GM19324 (cell line): ENCODE measurements around the gene FCHSD2.
"Not testable (repeated sequence)": the region's sequence is repeated elsewhere in the genome, so short reads cannot be mapped to it uniquely, and the experiment has no call there.

ENCODE experiments used
- ATAC-seq: cut with Tn5 transposase; IDR thresholded peaks from one replicate; pipeline ENCODE4 v1.9.1; 2021; ENCODE audit warnings: mild to moderate bottlenecking, moderate library complexity; ENCODE audit not compliant: unreplicated experiment, low FRiP score

Gene FCHSD2

DNA sequence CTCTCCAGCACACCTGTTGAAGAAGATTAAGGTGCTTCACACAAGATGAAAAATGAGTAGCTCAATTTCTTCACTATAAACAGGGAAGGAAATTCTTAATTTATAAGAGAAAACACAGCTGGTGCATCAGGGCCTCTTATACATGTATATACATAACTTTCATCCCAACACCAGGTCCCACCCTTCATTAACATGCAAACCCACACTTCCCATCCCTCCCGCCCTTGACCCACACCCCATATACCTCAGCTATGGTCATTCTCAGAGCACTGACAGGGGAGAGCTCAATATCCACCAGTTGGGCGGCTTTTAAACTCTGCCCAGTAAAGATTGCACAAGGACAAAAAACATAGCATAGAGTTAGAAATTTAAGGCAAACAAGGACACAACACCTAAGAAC is 242.1 kb downstream of the FCHSD2 start:
- ATAC-seq, result no peak

DNA sequence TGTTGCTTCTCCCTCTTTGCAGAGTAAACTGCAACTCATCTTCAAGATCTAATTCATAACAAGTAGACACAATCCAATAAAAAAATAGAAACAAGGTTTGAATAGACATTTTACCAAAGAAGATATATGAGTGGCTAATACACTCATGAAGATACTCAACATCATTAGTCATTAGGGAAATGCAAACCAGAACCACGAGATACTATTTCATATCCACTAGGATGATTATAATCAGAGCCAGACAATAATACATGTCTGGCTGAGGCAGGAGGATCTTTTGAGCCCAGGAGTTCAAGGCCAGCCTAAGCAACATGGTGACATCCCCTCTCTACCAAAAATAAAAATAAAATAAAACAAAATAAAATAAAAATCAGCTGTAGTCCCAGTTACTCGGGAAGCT is 242.9 kb downstream of the FCHSD2 start:
- ATAC-seq, result no peak

DNA sequence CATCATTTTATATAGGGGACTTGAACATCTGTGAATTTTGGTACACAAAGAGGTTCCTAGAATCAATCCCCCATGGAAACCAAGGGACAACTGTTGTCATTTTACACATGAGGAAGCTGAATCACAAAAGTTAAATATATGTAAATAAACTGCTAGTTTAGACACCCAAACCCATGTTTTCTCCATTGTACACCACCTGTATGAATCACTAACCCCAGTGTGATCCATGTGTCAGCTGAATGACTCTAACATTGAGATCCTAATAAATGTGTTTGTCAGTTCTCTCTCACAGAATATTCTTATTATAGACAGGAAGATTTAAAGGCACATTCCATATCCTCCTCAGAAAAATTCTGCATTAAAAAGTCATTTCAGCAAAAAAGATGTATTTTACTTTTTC is 244.6 kb downstream of the FCHSD2 start:
- no peak for ATAC-seq

DNA sequence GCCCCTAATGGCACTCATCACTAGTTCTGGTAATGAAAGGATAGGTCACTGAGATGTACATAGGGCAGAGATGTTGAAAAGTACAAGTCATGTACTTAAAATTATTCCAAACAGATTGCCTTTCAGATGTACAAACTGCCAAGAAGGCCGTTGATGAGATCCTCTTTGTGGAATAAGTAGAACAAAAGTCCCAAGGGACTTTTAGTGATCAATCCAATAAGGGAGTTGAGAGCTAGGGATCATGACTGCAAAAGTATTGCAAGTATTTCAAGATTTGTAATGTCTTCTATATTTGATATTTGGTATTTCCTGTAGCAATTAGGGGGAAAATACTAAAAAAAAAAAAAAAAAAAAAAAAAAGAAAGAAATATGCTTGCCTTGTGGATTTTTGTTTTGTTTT is 245.7 kb downstream of the FCHSD2 start:
- ATAC-seq, result no peak

DNA sequence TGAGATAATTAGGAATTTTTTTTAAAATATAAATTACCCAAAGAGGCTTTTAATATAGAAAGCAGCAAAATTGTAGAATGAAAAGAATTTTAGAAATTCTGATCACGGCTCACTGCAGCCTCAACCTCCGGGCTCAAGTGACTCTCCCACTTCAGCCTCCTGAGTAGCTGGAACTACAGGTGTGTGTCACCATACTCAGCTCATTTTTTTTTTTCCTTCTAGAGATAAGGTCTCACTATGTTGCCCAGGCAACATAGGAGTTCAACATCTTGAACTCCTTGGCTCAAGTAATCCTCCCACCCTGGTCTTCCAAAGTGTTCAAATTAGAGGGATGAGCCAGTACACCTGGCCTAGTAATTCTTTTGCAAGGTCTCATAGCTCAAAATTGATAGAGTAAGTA is 251.2 kb downstream of the FCHSD2 start:
- ATAC-seq, result no peak

DNA sequence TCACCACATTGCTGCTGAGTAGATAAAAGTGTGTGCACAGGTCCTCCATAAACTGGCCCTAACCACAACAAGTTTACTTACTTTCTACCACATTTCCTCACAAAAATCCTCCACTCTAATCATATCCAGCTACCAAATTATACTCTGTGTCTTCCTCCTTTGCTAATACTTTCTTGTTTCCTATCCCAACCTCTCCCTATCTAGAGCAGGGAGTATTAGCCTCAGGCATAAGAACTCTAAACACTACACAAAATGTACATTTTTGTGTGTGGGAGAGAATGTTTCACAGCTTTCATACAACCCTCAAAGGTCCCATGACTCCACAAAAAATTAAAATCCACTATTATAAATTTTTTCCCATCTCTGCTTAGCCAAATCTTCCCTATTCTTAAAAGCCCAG is 255.5 kb downstream of the FCHSD2 start:
- no peak for ATAC-seq

DNA sequence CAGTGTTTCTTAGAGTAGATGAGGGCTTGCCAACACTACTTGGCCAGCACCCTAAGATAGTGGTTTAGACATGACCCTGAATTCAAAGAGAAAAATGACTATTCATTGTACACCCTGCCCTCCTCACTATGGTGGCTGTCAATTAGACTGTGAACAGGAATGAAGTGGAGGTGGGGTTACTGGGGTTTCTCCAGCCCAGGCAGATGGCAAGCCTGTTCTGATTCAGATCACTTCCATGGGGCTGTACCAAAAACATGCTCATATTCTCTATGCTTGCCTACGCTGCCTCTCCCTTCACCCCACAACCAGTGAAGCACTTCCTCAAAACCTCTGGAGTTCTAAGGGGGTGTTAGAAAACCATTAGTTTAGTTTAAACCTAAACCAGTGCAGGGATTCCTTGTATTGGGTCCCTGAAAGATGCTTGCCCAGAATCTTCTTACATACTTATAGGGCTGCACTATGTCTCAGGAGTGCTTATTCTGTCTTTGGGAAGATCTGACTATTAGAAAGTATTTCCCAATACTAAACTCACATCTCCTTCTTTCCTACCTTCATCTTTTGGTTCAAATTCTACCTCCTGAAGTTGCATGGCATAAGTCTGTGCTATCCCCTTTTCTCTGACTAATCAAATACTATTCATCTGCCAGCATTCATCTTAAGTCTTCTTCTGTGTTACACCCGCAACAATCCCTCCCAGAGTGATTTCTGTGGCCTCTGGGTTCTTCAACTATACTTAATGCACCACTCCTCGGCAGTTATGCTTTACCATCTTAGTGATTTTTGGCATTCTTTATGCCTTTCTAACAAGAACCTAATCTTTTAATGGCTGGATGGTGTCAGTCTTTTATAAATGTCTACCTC is 256.1 kb downstream of the FCHSD2 start:
- ATAC-seq, result no peak

DNA sequence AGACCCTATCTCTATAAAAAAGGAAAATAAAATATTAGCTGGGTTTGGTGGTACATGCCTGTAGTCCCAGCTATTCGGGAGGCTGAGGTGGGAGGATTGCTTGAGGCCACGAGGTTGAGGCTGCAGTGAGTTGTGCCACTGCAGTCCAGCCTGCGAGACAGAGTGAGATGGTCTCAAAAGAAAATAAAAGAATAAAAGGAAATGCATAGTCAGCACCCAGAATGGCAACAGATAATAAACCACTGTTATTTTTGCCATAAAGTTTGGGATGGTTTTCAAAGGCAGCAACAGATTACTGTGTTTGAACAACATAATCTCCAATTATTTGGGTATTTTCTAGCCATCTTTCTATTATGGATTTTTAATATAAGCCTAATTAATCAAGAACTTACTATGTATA is 266.0 kb downstream of the FCHSD2 start:
- ATAC-seq, result no peak

DNA sequence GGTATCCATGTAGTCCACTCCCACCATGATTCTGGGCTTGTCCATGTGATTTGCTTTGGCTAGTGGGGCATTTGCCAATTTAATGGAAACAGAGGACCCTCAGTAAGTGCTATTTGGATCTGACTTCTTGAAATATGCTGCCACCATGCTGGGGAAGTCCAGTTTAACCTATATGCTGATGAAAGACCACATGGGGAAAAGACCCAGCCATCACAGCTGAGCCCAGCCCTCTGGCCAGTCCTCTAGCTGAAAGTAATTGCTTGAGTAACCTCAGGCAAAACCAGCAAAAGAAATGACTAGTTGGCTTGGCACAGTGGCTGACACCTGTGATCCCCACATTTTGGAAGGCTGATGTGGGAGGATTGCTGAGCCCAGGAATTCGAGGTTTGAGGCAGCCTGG is 266.4 kb downstream of the FCHSD2 start:
- no peak for ATAC-seq

DNA sequence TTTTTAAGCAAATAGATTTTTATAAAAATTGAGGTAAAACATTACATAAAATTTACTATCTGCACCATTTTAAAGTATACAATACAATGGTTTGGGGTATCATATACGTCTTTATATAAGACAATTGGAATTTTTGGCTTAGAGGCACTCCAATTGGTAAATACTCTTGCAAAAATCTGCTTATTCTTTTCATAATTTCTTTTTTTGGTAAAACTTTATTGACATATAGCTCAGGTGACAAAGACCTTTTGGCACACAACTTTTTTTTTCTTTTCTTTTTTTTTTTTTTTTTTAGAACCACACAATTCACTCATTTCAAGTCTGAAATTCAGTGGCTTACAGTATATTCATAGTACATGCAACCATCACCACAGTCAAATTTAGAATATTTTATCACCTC is 270.1 kb downstream of the FCHSD2 start:
- ATAC-seq, result no peak

DNA sequence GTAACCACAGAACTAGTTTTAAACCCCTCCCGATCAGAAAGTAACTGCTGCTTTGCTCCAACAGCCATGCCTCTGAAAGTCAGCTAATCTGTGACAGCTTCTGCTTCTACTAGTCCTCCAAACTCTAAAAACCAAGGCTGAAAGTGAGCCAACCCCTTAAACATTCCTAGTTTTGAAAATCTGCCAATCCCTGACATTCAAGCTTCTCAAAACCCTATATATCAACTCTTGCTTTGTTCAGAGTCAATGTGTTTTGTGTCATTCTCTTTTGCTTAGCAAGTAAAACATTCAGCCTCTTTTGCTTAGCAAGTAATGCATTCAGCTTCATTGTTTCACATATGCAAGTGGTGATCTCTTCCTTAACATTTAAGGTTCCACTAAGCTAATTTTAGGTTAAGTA is 271.0 kb downstream of the FCHSD2 start:
- no peak for ATAC-seq

DNA sequence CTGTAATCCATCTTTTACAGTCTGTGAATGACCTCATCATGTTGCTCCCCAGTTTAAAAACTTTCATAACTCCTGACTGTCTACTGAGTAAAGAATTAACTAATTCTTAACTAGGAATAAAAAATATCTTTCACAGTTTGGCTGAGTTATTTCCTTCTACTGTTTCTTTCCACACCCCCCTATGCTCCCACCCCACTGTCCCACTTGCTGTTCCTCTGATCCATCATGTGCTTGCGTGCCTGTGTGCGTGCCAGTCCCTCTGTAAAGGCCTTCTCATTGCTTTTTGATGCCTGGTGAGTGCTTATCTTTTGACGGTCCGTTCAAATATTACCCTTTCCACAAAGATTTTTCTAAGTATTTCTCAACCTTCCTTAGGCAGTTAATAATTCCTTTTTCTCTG is 272.3 kb downstream of the FCHSD2 start:
- no peak for ATAC-seq

DNA sequence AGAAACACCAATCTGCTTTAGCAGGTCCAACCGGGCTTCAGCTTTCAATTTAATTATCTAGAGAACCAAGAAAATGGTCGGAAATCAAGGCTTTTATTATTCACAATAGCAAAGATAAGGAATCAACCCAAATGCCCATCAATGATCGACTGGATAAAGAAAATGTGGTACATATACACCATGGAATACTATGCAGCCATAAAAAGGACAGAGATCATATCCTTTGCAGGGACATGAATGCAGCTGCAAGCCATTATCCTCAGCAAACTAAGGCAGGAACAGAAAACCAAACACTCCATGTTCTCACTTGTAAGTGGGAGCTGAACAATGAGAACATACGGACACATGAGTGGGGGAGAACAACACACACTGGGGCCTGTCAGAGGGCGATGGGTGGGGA is 274.1 kb downstream of the FCHSD2 start:
- ATAC-seq, result no peak

DNA sequence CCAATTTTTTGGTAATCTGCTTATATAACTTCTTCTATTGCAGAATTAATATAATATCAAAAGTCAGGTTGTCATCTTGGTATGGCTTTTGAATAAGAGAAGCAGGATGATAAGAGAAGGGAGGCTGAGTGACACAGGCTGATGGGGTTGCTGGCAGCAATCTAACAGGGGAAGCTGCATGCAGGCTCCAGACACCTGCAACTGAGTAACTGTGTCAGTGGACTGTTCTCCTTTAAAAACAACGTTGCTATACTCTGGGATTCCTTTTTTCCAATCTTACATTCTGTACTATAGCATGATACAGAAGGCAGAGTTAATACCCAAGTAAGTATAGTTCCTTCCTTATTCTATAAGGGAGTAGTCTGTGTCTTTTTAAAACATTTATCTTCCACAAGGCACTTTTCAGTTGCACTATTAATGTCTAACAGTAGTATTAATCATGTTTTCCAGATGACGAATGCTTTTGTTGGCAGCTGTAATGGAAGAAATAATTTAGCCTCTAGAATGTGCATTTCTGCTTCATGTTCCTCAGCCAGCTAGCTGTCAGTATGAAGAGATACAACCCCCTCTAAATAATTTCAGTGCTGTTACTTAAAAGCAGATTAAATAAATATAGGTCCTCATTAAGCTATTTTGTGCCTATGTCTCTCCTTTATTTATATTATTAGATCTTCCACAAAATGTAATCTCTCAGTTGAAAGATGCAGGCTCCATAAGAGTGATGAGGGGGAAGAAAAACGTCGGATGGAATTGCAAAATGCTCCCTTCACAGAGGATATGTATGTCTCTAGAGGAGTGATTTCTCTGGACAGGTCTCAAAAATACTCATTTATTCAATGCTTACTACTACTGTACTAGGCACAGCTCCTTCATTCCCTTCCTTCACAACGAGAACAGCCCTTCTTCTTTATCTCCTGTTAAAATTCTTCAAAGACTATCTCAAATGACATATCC is 277.1 kb downstream of the FCHSD2 start:
- ATAC-seq, result no peak

DNA sequence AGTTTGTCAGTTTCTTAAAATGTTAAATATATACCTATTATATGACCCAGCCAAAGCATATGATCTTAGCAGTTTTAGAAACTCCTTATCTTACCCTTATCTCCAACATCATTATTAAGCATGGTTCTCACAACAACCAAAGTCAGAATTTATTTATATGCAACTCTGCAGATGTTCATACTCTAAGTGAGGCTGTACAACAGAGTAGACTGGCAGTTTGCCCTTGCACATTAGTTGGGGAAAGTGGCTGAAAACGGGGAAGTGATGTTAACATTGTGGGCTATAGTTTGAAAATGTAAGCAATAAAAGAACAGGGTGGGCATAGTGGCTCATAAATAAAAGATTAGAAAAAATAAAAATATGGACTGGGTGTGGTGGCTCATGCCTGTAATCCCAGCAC is 278.2 kb downstream of the FCHSD2 start:
- no peak for ATAC-seq

DNA sequence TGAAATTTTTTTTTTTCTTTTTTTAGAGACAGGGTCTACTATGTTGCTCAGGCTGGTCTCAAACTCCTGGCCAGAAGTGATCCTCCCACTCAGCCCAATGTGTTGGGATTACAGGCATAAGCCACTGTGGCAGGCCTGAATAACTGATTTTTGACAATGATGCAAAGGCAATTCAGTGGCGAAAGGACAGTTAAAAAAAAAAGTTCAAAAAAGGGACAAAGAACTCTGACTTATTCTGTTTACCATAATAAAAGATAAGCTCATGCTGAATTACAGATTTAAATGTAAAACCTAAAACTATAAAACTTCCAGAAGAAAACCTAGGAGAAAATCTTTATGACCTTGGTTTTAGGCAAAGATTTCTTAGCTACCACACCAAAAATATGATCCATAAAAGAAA is 279.0 kb downstream of the FCHSD2 start:
- no peak for ATAC-seq

DNA sequence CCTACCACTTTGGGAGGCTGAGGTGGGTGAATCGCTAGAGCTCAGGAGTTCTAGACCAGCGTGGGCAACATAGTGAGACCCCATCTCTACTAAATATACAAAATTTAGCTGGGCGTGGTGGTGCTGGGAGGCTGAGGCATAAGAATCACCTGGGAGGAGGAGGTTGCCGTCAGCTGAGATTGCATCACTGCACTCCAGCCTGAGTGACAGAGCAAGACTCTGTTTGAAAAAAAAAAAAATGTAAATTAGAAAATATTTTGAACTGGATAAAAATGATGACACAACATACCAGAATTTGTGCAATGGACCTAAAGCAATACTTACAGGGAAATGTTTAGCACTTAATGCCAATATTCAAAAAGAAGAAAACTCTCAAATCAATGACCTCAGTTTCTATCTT is 281.5 kb downstream of the FCHSD2 start:
- ATAC-seq, result no peak

DNA sequence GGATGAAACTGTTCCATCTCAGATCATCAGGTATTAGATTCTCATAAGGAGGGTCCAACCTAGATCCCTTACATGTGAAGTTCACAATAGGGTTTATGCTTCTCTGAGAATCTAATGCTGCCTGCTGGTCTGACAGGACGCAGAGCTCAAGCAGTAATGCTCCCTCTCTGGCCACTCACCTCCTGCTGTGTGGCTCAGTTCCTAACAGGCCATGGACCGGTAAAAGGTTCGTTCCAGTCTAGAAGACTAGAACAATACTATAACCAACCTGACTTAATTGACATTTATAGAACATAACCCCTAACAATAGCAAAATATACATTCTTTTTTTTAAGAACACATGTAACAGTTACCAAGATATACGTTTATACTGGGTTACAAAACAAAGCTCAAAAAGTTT is 282.1 kb downstream of the FCHSD2 start:
- no peak for ATAC-seq

DNA sequence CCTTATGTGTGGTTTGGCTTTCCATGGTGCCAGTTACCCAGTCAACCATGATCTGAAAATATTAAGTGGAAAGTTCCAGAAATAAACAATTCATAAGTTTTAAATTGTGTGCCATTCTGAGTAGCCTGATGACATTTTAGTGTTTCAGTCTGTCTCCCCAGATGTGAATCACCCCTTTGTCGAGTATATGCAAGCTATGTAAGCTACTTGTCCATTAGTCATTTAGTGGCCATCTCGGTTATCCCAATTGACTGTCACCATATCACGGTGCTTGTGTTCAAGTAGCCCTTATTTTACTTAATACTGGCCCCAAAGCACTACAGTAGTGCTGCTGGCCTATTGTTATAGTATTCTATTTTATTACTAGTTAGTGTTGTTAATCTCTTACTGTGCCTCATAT is 283.0 kb downstream of the FCHSD2 start:
- no peak for ATAC-seq

DNA sequence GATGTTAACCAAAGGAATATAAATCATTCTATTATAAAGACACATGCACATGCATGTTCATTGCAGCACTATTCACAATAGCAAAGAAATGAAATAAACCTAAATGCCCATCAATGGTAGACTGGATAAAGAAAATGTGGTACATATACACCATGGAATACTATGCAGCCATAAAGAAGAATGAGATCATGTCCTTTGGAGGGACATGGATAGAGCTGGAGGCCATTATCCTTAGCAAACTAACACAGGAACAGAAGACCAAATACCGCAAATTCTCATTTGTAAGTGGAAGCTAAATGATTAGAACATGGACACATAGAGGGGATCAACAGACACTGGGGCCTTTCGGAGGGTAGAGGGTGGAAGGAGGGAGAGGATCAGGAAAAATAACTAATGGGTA is 283.9 kb downstream of the FCHSD2 start:
- not testable (repeated sequence) for ATAC-seq

DNA sequence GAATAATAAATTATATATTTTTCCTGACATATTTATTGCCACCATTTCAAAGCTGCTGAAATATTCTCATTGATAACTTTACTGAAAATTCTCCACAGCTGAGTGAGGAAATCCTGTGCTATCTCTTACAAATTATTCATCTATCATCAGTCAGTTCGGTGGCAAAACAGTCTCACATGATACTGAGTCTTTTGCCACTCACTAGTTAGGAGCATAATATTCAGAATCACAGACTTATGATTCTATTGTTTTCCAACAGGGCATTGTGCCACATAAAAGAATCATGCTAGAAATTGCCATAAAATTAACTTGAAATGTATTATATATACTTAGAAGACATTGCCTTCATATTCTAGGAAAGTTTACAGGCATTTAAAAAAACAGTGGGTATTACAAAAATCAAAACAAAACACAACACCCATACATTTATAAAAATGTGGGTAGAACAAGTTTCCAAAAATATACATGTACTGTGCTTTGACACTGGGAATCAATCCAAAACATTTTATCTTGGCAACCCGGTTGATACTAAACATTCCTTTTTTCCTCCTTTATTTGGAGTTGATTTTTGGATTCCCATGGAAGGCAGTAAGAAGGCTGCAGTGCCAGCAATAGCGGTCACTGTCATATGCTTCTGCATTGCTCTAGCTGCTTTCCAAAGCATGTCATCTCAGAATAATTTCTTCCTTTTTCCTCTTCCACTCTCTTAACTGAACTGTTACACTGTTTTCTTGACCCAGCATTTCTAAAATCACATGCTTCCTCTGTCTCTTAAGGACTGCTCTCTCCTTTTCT is 285.4 kb downstream of the FCHSD2 start:
- ATAC-seq, result no peak
